ENCODE results near the gene PDIK1L. TPM values are rescaled to one million over a fixed set of nuclear protein-coding genes. Genes with fewer than 3 reads are reported as not detected.

Gene PDIK1L
- total RNA-seq, 1 experiment from 2014 or later: 5.6 TPM

DNA sequence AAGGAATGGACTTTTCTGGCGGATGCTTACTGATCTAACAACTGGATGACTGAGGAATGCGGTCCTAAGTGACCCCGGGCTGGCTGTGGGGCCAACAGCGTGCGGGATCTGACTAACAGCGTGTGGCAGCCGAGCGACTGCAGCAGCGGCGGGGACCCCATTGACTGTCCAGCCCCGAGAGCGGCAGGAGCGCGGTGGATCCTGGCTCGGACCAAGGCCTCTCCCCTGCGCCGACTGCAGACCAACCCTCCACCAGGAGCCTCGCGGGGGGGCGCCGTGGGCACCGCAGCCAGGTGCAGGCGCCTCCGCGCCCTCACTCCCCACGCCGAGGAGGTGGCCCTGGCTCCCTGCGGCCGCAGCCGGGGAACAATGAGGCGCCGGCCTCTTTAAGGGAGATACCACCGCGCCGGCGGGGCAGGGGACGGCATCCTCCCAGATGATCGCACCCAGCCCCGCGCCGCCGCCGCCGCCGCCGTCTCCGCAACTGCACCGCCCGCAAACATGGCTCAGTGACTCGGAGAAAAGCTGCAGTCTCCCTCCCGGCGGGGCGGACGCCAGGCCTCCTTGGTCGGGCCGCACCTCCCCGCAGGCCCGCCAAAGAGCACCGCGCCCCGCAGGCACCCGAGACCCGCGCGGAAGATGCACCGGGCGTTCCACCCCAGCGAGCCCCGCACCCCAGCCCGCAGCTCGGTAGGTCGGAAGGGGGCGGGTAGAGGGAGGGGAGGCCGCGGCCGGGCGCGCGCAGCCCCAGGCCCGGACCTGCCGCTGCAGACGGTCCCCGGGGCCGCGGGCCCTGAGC, 694 bp upstream of the PDIK1L start:
- H2BK5ac ChIP-seq (ENCODE audit: insufficient read length, low read length): no peak overlapping the region
- H2BK15ac ChIP-seq (ENCODE audit: low read depth, low read length): no peak overlapping the region
- no peaks in the 10 kb centered on the region for H4K20me1 ChIP-seq (ENCODE audit: control insufficient read depth, insufficient read depth, insufficient read length)
- H3K4me1 ChIP-seq (ENCODE audit: insufficient read depth, low read length): no peaks in the 10 kb centered on the region
- H3K4ac ChIP-seq (ENCODE audit: low read depth, low read length): no peak overlapping the region
- H3K79me2 ChIP-seq (ENCODE audit: insufficient read depth, low read length): no peaks in the 10 kb centered on the region
- peak overlapping the region; percentile 93 for H3K4me2 ChIP-seq (ENCODE audit: insufficient read depth, insufficient read length, low read length)
- Mint-ChIP-seq H3K27me3 (ENCODE audit: low read depth) (peaks cover 16% of the 10 kb centered on the region), H3K36me3 (ENCODE audit: insufficient read depth in 1 of 3, low read depth in 3 of 3) (peaks cover 2 to 14% (median 7%) of the 10 kb centered on the region in 3 experiments; a peak in 5 of 7 replicates), H3K4me1 (peaks cover 18% of the 10 kb centered on the region in 2 experiments), H3K4me3 (peak overlapping the region; percentile 86 to 97), H3K9me3 (peaks cover 0 to 2% of the 10 kb centered on the region in 2 experiments; a peak in 1 of 5 replicates), H3K27ac (peak overlapping the region in 2 of 3 experiments; percentile 74 to 76; a peak in 4 of 7 replicates)
- TF ChIP-seq, protein P1, sequence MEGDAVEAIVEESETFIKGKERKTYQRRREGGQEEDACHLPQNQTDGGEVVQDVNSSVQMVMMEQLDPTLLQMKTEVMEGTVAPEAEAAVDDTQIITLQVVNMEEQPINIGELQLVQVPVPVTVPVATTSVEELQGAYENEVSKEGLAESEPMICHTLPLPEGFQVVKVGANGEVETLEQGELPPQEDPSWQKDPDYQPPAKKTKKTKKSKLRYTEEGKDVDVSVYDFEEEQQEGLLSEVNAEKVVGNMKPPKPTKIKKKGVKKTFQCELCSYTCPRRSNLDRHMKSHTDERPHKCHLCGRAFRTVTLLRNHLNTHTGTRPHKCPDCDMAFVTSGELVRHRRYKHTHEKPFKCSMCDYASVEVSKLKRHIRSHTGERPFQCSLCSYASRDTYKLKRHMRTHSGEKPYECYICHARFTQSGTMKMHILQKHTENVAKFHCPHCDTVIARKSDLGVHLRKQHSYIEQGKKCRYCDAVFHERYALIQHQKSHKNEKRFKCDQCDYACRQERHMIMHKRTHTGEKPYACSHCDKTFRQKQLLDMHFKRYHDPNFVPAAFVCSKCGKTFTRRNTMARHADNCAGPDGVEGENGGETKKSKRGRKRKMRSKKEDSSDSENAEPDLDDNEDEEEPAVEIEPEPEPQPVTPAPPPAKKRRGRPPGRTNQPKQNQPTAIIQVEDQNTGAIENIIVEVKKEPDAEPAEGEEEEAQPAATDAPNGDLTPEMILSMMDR (conservative IDR thresholded peaks at IDR 0.05): no peak
- H3K18ac ChIP-seq (ENCODE audit: insufficient read length, low read depth, low read length): no peak overlapping the region
- H2BK12ac ChIP-seq (ENCODE audit: insufficient read length, low read depth, low read length): no peak overlapping the region
- H3K27me3 ChIP-seq (ENCODE audit: insufficient read depth, low read length): no peaks in the 10 kb centered on the region
- H3T11ph ChIP-seq (ENCODE audit: low read length): no peak overlapping the region
- no peaks in the 10 kb centered on the region for H3K79me1 ChIP-seq (ENCODE audit: insufficient read depth, low read depth, low read length, poor library complexity, severe bottlenecking)
- peaks cover 11% of the 10 kb centered on the region for H3K23me2 ChIP-seq (ENCODE audit: insufficient read length, low read depth, low read length, poor library complexity, severe bottlenecking)
- H3K14ac ChIP-seq (ENCODE audit: insufficient read depth, low read length): peak overlapping the region; percentile 55; the same call in 1 of the 2 replicates
- H3K23ac ChIP-seq (ENCODE audit: insufficient read length, low read depth, low read length): no peak overlapping the region
- H3K56ac ChIP-seq (ENCODE audit: insufficient read length, low read depth, low read length): no peak overlapping the region
- no peak overlapping the region for H4K5ac ChIP-seq (ENCODE audit: insufficient read length, low read depth, low read length)
- no CpG with 5 or more reads among the region's 85 CpGs for WGBS (ENCODE audit: extremely low coverage, insufficient read length, low lambda C conversion rate)
- no peak overlapping the region for H2BK120ac ChIP-seq (ENCODE audit: low read depth, low read length, poor library complexity, severe bottlenecking)
- H2AK5ac ChIP-seq (ENCODE audit: insufficient read length, low read length): no peak overlapping the region
- no peak overlapping the region for H4K91ac ChIP-seq (ENCODE audit: insufficient read length, low read depth, low read length)
- no peak overlapping the region for H3K27ac ChIP-seq (ENCODE audit: insufficient read length, low read depth, low read length)
- H4K8ac ChIP-seq (replicated peaks; ENCODE audit: insufficient read length, low read depth, low read length): no peak overlapping the region
- no peaks in the 10 kb centered on the region for H3K9me3 ChIP-seq (ENCODE audit: control insufficient read depth, low read depth, low read length)
- no peak overlapping the region for H2AFZ ChIP-seq (ENCODE audit: low read length)
- H3K9ac ChIP-seq (ENCODE audit: extremely low read depth, insufficient read length, low read length): peak overlapping the region; percentile 80
- H2BK20ac ChIP-seq (ENCODE audit: low read depth, low read length, poor library complexity, severe bottlenecking): no peak overlapping the region
- DNase-seq: peak; percentile 71
